Panc1 (cell line): ENCODE data around the gene RNF213. TPM values are rescaled to one million over a fixed set of nuclear protein-coding genes. Genes with fewer than 3 reads are reported as not detected.

ENCODE experiments used
- ATAC-seq: fragments of 200-7000 bp; cut with Tn5 transposase; 2 replicates; pipeline ENCODE4 v1.9.1; 2020; ENCODE audit warnings: mild to moderate bottlenecking, moderate library complexity
- BruUV-seq: library from RNA; stranded (reverse); fragments of 400-500 nt; replicated peaks from 2 replicates; lab custom pipeline; 2021; lab: Mats Ljungman, UMichigan
- CTCF ChIA-PET: fragments of 300-600 bp; sonication (Branson Sonifier 250); formaldehyde crosslinking; loops from one replicate; lab custom pipeline; 2022; ENCODE audit warnings: antibody characterized with exemption; lab: Charles Lee
- POLR2A ChIA-PET: fragments of 300-600 bp; sonication (Branson Sonifier 250); formaldehyde crosslinking; loops from one replicate; lab custom pipeline; 2022; ENCODE audit warnings: antibody characterized with exemption; lab: Charles Lee
- DNase-seq: peaks from one replicate; pipeline ENCODE4 v3.0.0-alpha.2; 2010; ENCODE audit warnings: low read depth, low spot score
- H3K27ac ChIP-seq: 2 replicates; pipeline ENCODE4 v1.5.1; 2011; ENCODE audit warnings: mild to moderate bottlenecking, low read length, inconsistent platforms
- H3K27me3 ChIP-seq: fragments of 200-500 bp; sonication (Bioruptor generic); 2 replicates; pipeline ENCODE4 v1.6.0; 2014; ENCODE audit warnings: low read length, inconsistent platforms; ENCODE audit not compliant: control insufficient read depth, insufficient read depth
- H3K36me3 ChIP-seq: fragments of 200-500 bp; sonication (Bioruptor generic); 2 replicates; pipeline ENCODE4 v1.5.1; 2014; ENCODE audit warnings: inconsistent platforms, mild to moderate bottlenecking, low read length, moderate library complexity; ENCODE audit not compliant: control insufficient read depth, insufficient read depth
- H3K4me1 ChIP-seq: 2 replicates; pipeline ENCODE4 v1.5.1; 2011; ENCODE audit warnings: inconsistent platforms, mild to moderate bottlenecking, low read length, moderate library complexity; ENCODE audit not compliant: control insufficient read depth, insufficient read depth
- H3K4me3 ChIP-seq, 2 experiments: 2 replicates each; pipeline ENCODE4 v1.5.1; 2011 to 2012; ENCODE audit warnings: low read depth in 2 of 2, low read length in 2 of 2, mild to moderate bottlenecking in 2 of 2, inconsistent platforms in 1 of 2, moderate library complexity in 1 of 2
- H3K9me3 ChIP-seq: fragments of 200-500 bp; sonication (Bioruptor generic); 2 replicates; pipeline ENCODE4 v1.5.1; 2014; ENCODE audit warnings: low read depth, mild to moderate bottlenecking, inconsistent platforms, low read length, moderate library complexity; ENCODE audit not compliant: control insufficient read depth, insufficient read depth
- CTCF ChIP-seq: fragments of 450-650 bp; IDR thresholded peaks from 2 replicates; pipeline ENCODE4 v1.5.1; 2017; ENCODE audit warnings: mild to moderate bottlenecking
- POLR2AphosphoS5 ChIP-seq: IDR thresholded peaks from 2 replicates; pipeline ENCODE4 v1.6.1; 2012; ENCODE audit warnings: mild to moderate bottlenecking, low read depth, low read length, moderate library complexity
- REST ChIP-seq, 2 experiments: IDR thresholded peaks; 2 replicates each; pipeline ENCODE4 v1.6.1; 2011 to 2012; ENCODE audit warnings: low read depth in 2 of 2, control low read depth in 1 of 2, low read length in 1 of 2, mild to moderate bottlenecking in 1 of 2, moderate library complexity in 1 of 2; ENCODE audit not compliant: insufficient read depth in 1 of 2
- SIN3A ChIP-seq: IDR thresholded peaks from 2 replicates; pipeline ENCODE4 v1.6.1; 2012; ENCODE audit warnings: low read depth, mild to moderate bottlenecking, low read length, moderate library complexity, borderline replicate concordance; ENCODE audit not compliant: insufficient read depth
- TCF7L2 ChIP-seq: IDR thresholded peaks from 2 replicates; pipeline ENCODE4 v1.6.1; 2011; ENCODE audit warnings: mild to moderate bottlenecking, low read depth, low read length, inconsistent platforms
- in situ Hi-C: cut with HindIII; loops from 2 replicates; pipeline ENCODE4 v1.10.0; 2016; ENCODE audit warnings: low sequenced_read_pairs, low pct_unique_long_range_greater_than_20kb
- intact Hi-C: fragments of 100-400 bp; cut with micrococcal nuclease; formaldehyde crosslinking; loops from one replicate; pipeline ENCODE4 v1.10.0; 2022; ENCODE audit not compliant: unreplicated experiment
- total RNA-seq: library from RNA; stranded (reverse); gene quantifications from one replicate; pipeline ENCODE4 v1.2.1, GENCODE V29; 2021; ENCODE audit not compliant: unreplicated experiment

Gene RNF213
- total RNA-seq, 1 experiment from 2014 or later = 230 TPM

GRCh38 chr17:80286638-80286960, 25.9 kb downstream of the RNF213 start:
- H3K36me3 ChIP-seq = peaks cover 6% of the 10 kb centered on the region
- DNase-seq (no peak), ATAC-seq (no peak)
- no TSS peak for BruUV-seq
- ChIA-PET CTCF (no interaction called here), POLR2A (no interaction called here)
- H3K9me3 ChIP-seq = no peaks in the 10 kb centered on the region
- H3K27me3 ChIP-seq = no peaks in the 10 kb centered on the region
- H3K27ac ChIP-seq = peak overlapping the region; percentile 19; the same call in 1 of the 2 replicates
- no peak overlapping the region for H3K4me3 ChIP-seq
- TF ChIP-seq TCF7L2 = no peak
- no peak for TF ChIP-seq POLR2AphosphoS5
- TF ChIP-seq CTCF = no peak
- TF ChIP-seq SIN3A = no peak
- no peak for TF ChIP-seq REST (IDR thresholded peaks at IDR 0.05; ENCODE audit: insufficient read depth in 1 of 2, low read depth in 2 of 2, low read length in 1 of 2)
- in situ Hi-C loops (no loop called here), intact Hi-C loops (no loop called here)
- no peaks in the 10 kb centered on the region for H3K4me1 ChIP-seq

- no peaks in the 10 kb centered on the region for H3K27me3 ChIP-seq
- ChIA-PET CTCF (no interaction called here), POLR2A (no interaction called here)
- no peaks in the 10 kb centered on the region for H3K9me3 ChIP-seq
- no peak overlapping the region for H3K4me3 ChIP-seq
- H3K36me3 ChIP-seq = peaks cover 10% of the 10 kb centered on the region
- DNase-seq (no peak), ATAC-seq (no peak)
- intact Hi-C loops (no loop called here), in situ Hi-C loops (no loop called here)
- H3K4me1 ChIP-seq = no peaks in the 10 kb centered on the region
- H3K27ac ChIP-seq = no peak overlapping the region; the same call in 1 of the 2 replicates
- TF ChIP-seq CTCF (no peak), POLR2AphosphoS5 (no peak), SIN3A (no peak), REST (IDR thresholded peaks at IDR 0.05; ENCODE audit: insufficient read depth in 1 of 2, low read depth in 2 of 2, low read length in 1 of 2) (no peak), TCF7L2 (no peak)
- no TSS peak for BruUV-seq
These were observed 26.4 kb downstream of the RNF213 start for GRCh38 chr17:80287038-80287437.
